H1 (cell line): ENCODE data around the gene NAALADL1. TPM values are rescaled to one million over a fixed set of nuclear protein-coding genes. Genes with fewer than 3 reads are reported as not detected.

ENCODE experiments used
- CTCF ChIA-PET: fragments of 300-600 bp; sonication (Branson Sonifier 250); formaldehyde crosslinking; loops from one replicate; lab custom pipeline; 2021; ENCODE audit not compliant: partially characterized antibody; lab: Charles Lee
- POLR2A ChIA-PET: fragments of 300-600 bp; sonication (Branson Sonifier 250); formaldehyde crosslinking; loops from one replicate; lab custom pipeline; 2021; ENCODE audit warnings: inconsistent platforms; ENCODE audit not compliant: partially characterized antibody; lab: Charles Lee
- DNase-seq, 2 experiments: peaks; one replicate each; pipeline versions ENCODE4 v3.0.0 to v3.0.0-alpha.2; 2010 to 2022; ENCODE audit warnings: low spot score in 2 of 2, low read depth in 1 of 2, mixed read lengths in 1 of 2
- FAIRE-seq: peaks from 2 replicates; lab custom pipeline; 2011; peaks lifted over from hg19 to GRCh38; lab: Jason Lieb, UNC
- H2AFZ ChIP-seq: 2 replicates; pipeline ENCODE4 v1.8.1; 2012; ENCODE audit warnings: low read length, inconsistent platforms
- H2AK5ac ChIP-seq: 2 replicates; pipeline ENCODE4 v1.6.1; 2013; ENCODE audit warnings: low read depth, low read length
- H2BK120ac ChIP-seq: replicated peaks from 2 replicates; pipeline ENCODE3; 2013; ENCODE audit warnings: low read depth, low read length, inconsistent platforms
- H2BK12ac ChIP-seq: 2 replicates; pipeline ENCODE4 v1.6.1; 2013; ENCODE audit warnings: low read depth, low read length
- H2BK15ac ChIP-seq: 2 replicates; pipeline ENCODE4 v1.6.1; 2013; ENCODE audit warnings: low read length
- H2BK20ac ChIP-seq: 2 replicates; pipeline ENCODE4 v1.6.1; 2013; ENCODE audit warnings: low read length
- H2BK5ac ChIP-seq: 2 replicates; pipeline ENCODE4 v1.6.1; 2013; ENCODE audit warnings: low read depth, low read length
- H3K14ac ChIP-seq: 2 replicates; pipeline ENCODE4 v1.6.1; 2013; ENCODE audit warnings: inconsistent platforms; ENCODE audit not compliant: insufficient read length
- H3K18ac ChIP-seq: 2 replicates; pipeline ENCODE4 v1.6.1; 2013; ENCODE audit warnings: low read length; ENCODE audit errors: extremely low read depth
- H3K23ac ChIP-seq: 2 replicates; pipeline ENCODE4 v1.6.1; 2013; ENCODE audit warnings: inconsistent platforms; ENCODE audit not compliant: insufficient read length
- H3K23me2 ChIP-seq: 2 replicates; pipeline ENCODE4 v1.6.1; 2013; ENCODE audit warnings: low read depth, low read length
- H3K27ac ChIP-seq: 2 replicates; pipeline ENCODE4 v1.6.1; 2011; ENCODE audit warnings: low read depth, low read length, inconsistent platforms
- H3K27me3 ChIP-seq, 4 experiments: replicated peaks in 1 of 4; 1 replicate in 1 of 4; 2 replicates in 3 of 4; pipeline versions ENCODE4 v1.6.1 to v1.8.1; 2011 to 2013; ENCODE audit warnings: low read length in 3 of 4, mild to moderate bottlenecking in 3 of 4, inconsistent platforms in 2 of 4, mixed read lengths in 2 of 4, moderate library complexity in 1 of 4; ENCODE audit not compliant: control insufficient read depth in 3 of 4, insufficient read depth in 3 of 4; ENCODE audit errors: extremely low read depth in 1 of 4
- H3K36me3 ChIP-seq, 4 experiments: 2 replicates each; pipeline versions ENCODE4 v1.6.1 to v1.8.1; 2011 to 2013; ENCODE audit warnings: mild to moderate bottlenecking in 4 of 4, low read length in 3 of 4, moderate library complexity in 2 of 4, control low read depth in 1 of 4, inconsistent platforms in 1 of 4; ENCODE audit not compliant: insufficient read depth in 4 of 4, control insufficient read depth in 2 of 4
- H3K4ac ChIP-seq: replicated peaks from 2 replicates; pipeline ENCODE3; 2013; ENCODE audit warnings: low read length, low read depth, mixed read lengths, inconsistent platforms; ENCODE audit not compliant: insufficient read length
- H3K4me1 ChIP-seq, 4 experiments: replicated peaks in 1 of 4; 1 replicate in 1 of 4; 2 replicates in 3 of 4; pipeline versions ENCODE4 v1.6.1 to v1.8.1; 2011 to 2013; ENCODE audit warnings: low read length in 3 of 4, inconsistent platforms in 2 of 4, mixed read lengths in 1 of 4; ENCODE audit not compliant: insufficient read depth in 4 of 4, control insufficient read depth in 3 of 4
- H3K4me2 ChIP-seq, 2 experiments: 2 replicates each; pipeline versions ENCODE4 v1.6.1 to v1.8.1; 2011 to 2013; ENCODE audit warnings: low read depth in 2 of 2, low read length in 2 of 2, control low read depth in 1 of 2, inconsistent platforms in 1 of 2, mild to moderate bottlenecking in 1 of 2; ENCODE audit not compliant: insufficient read depth in 1 of 2
- H3K4me3 ChIP-seq, 4 experiments: fragments of 200-600, 300-600 bp in 1 of 4; sonication (generic), shearing (Covaris generic), sonication (Bioruptor Twin) in 1 of 4; 2 replicates each; pipeline versions ENCODE4 v1.5.1 to v1.8.1; 2011 to 2016; ENCODE audit warnings: low read length in 4 of 4, low read depth in 3 of 4, control low read depth in 2 of 4, inconsistent platforms in 2 of 4, mild to moderate bottlenecking in 2 of 4, mixed read lengths in 1 of 4, moderate library complexity in 1 of 4; ENCODE audit not compliant: insufficient read depth in 2 of 4; ENCODE audit errors: extremely low read depth in 1 of 4
- H3K56ac ChIP-seq: replicated peaks from 2 replicates; pipeline ENCODE3; 2013; ENCODE audit warnings: low read depth, mild to moderate bottlenecking, mixed read lengths, low read length, inconsistent platforms; ENCODE audit not compliant: insufficient read length
- H3K79me1 ChIP-seq: 2 replicates; pipeline ENCODE4 v1.6.1; 2013; ENCODE audit warnings: low read depth, low read length, control low read depth
- H3K79me2 ChIP-seq, 2 experiments: 2 replicates each; pipeline versions ENCODE4 v1.6.1 to v1.8.1; 2012 to 2013; ENCODE audit warnings: low read length in 2 of 2, mild to moderate bottlenecking in 2 of 2, inconsistent platforms in 1 of 2; ENCODE audit not compliant: insufficient read depth in 2 of 2, control insufficient read depth in 1 of 2
- H3K9ac ChIP-seq, 4 experiments: replicated peaks in 1 of 4; 1 replicate in 1 of 4; 2 replicates in 3 of 4; pipeline versions ENCODE4 v1.6.1 to v1.8.1; 2011 to 2013; ENCODE audit warnings: low read depth in 3 of 4, low read length in 3 of 4, control low read depth in 2 of 4, mild to moderate bottlenecking in 2 of 4, moderate library complexity in 2 of 4, inconsistent platforms in 1 of 4; ENCODE audit errors: extremely low read depth in 1 of 4
- H3K9me3 ChIP-seq, 2 experiments: 2 replicates each; pipeline versions ENCODE4 v1.6.1 to v1.8.1; 2012 to 2013; ENCODE audit warnings: mild to moderate bottlenecking in 2 of 2, moderate library complexity in 2 of 2, control low read depth in 1 of 2, inconsistent platforms in 1 of 2, low read depth in 1 of 2, low read length in 1 of 2, mixed read lengths in 1 of 2; ENCODE audit not compliant: insufficient read depth in 2 of 2
- H4K20me1 ChIP-seq, 2 experiments: replicated peaks in 1 of 2; 2 replicates each; pipeline versions ENCODE3 to v1.8.1; 2011 to 2013; ENCODE audit warnings: inconsistent platforms in 2 of 2, low read length in 2 of 2, mild to moderate bottlenecking in 1 of 2; ENCODE audit not compliant: insufficient read depth in 2 of 2, control insufficient read depth in 1 of 2
- H4K5ac ChIP-seq: 2 replicates; pipeline ENCODE4 v1.6.1; 2013; ENCODE audit warnings: low read length, low read depth, mixed read lengths, inconsistent platforms; ENCODE audit not compliant: insufficient read length
- H4K8ac ChIP-seq: 2 replicates; pipeline ENCODE4 v1.8.0; 2013; ENCODE audit warnings: mild to moderate bottlenecking, moderate library complexity, low read length, inconsistent platforms; ENCODE audit not compliant: insufficient read depth; ENCODE audit errors: extremely low read depth
- H4K91ac ChIP-seq: replicated peaks from 2 replicates; pipeline ENCODE3; 2013; ENCODE audit warnings: low read length, mixed read lengths, inconsistent platforms; ENCODE audit not compliant: insufficient read length
- CTBP2 ChIP-seq: IDR thresholded peaks from 2 replicates; pipeline ENCODE4 v1.7.0; 2011; ENCODE audit warnings: borderline replicate concordance, mild to moderate bottlenecking, moderate library complexity, mixed read lengths, low read length; ENCODE audit not compliant: insufficient read depth, insufficient read length
- MAFK ChIP-seq: IDR thresholded peaks from 2 replicates; pipeline ENCODE4 v1.6.1; 2012; ENCODE audit warnings: low read depth, mild to moderate bottlenecking, improper control_type of control experiment, low read length
- NRF1 ChIP-seq: IDR thresholded peaks from 2 replicates; pipeline ENCODE4 v1.6.1; 2011; ENCODE audit warnings: mild to moderate bottlenecking, low read depth, low read length, improper control_type of control experiment
- RFX5 ChIP-seq: IDR thresholded peaks from 2 replicates; pipeline ENCODE4 v1.6.1; 2011; ENCODE audit warnings: low read depth, low read length, improper control_type of control experiment, borderline replicate concordance
- SP4 ChIP-seq: IDR thresholded peaks from 2 replicates; pipeline ENCODE4 v1.6.1; 2012; ENCODE audit warnings: low read length, inconsistent platforms
- TBP ChIP-seq: IDR thresholded peaks from 2 replicates; pipeline ENCODE4 v1.6.1; 2011; ENCODE audit warnings: low read depth, low read length, improper control_type of control experiment
- TCF12 ChIP-seq: IDR thresholded peaks from 2 replicates; pipeline ENCODE4 v1.6.1; 2011; ENCODE audit warnings: low read depth, mild to moderate bottlenecking, low read length
- ZNF274 ChIP-seq: IDR thresholded peaks from 2 replicates; pipeline ENCODE4 v1.7.0; 2012; ENCODE audit warnings: low read length, borderline replicate concordance; ENCODE audit errors: extremely low read depth
- WGBS, 2 experiments: shearing (Covaris generic) in 1 of 2; methylation state at CpG; one replicate each; pipeline versions ENCODE4 v1.1.6 to v1.1.7; 2013 to 2015; ENCODE audit warnings: low lambda C conversion rate in 2 of 2, mixed read lengths in 2 of 2, inconsistent platforms in 1 of 2, low coverage in 1 of 2, missing lambda C conversion rate in 1 of 2; ENCODE audit not compliant: insufficient replicate concordance in 2 of 2, insufficient coverage in 1 of 2, insufficient read length in 1 of 2; ENCODE audit errors: extremely low coverage in 1 of 2, missing lambda C conversion rate in 1 of 2; 5-methylcytosine and 5-hydroxymethylcytosine counted together
- polyA plus RNA-seq, 7 experiments: library from polyadenylated mRNA; depleted of rRNA in 3 of 7; stranded (reverse) in 5 of 7; unstranded in 2 of 7; fragments of >200 nt in 5 of 7; fragments of 200-250 nt in 2 of 7; gene quantifications; 1 replicate in 5 of 7; 2 replicates in 1 of 7; 4 replicates in 1 of 7; pipeline versions ENCODE4 v1.2.1 to v1.2.3, GENCODE V29; 2011 to 2013; ENCODE audit warnings: missing spikeins in 2 of 7, mixed read lengths in 2 of 7
- total RNA-seq: library from RNA; stranded (reverse); fragmentation: NEBNext Ultra II Directional; extraction: Animal tissue kit (Norgen Biotek cat#: 25700); gene quantifications from 2 replicates; pipeline ENCODE4 v1.2.1, GENCODE V29; 2021
- TF ChIP-seq, protein P1 (sequence below): IDR thresholded peaks from 2 replicates; pipeline ENCODE4 v1.6.1; 2011; ENCODE audit warnings: low read length, improper control_type of control experiment
- TF ChIP-seq, protein P2 (sequence below): IDR thresholded peaks from 2 replicates; pipeline ENCODE4 v1.6.1; 2011; ENCODE audit warnings: low read depth, mild to moderate bottlenecking, low read length; ENCODE audit not compliant: insufficient read depth

NAALADL1 gene
- total and polyA plus RNA-seq, 2 of the 8 experiments (the other 6 are each of a cell fraction or from before 2014, with no cell fraction given) = 7.5 to 9.9 TPM

DNA sequence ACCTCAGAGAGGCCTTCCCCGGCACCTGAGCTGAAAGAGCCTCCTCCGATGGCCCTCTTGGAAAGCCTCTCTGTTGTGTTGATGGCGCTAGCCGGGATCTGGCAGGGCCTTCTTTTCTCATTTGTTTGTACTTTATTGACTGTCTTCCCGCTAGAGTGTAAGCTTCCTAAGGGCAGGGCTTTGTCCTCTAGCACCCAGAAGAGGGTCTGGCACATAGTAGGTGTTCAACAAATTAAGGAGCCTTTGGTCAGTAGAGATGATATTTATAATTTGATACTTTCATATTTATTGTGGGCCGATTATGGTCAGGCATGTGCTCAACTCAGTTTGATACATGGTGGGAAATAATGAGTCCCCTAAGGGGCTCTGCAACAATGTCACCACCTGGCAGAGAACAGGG, 40.4 kb downstream of the NAALADL1 start:
- Histone ChIP-seq H3K27ac (no peak overlapping the region), H3K36me3 (peaks cover 3 to 28% (median 18%) of the 10 kb centered on the region in 4 experiments; a peak in 6 of 8 replicates)
- CTCF ChIA-PET = interaction anchor here (1.1 to 2.3 kb wide), 9 partner anchors 9 to 149 kb away, joined by 3 to 8 read pairs (median 4); partner anchors contain the start of genes BATF2 and SNX15
- TF ChIP-seq, protein P1, sequence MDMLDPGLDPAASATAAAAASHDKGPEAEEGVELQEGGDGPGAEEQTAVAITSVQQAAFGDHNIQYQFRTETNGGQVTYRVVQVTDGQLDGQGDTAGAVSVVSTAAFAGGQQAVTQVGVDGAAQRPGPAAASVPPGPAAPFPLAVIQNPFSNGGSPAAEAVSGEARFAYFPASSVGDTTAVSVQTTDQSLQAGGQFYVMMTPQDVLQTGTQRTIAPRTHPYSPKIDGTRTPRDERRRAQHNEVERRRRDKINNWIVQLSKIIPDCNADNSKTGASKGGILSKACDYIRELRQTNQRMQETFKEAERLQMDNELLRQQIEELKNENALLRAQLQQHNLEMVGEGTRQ = no peak
- TF ChIP-seq RFX5 (no peak), MAFK (no peak), SP4 (no peak), ZNF274 (no peak), TBP (no peak), NRF1 (no peak), CTBP2 (no peak), TCF12 (no peak)
- TF ChIP-seq, protein P2, sequence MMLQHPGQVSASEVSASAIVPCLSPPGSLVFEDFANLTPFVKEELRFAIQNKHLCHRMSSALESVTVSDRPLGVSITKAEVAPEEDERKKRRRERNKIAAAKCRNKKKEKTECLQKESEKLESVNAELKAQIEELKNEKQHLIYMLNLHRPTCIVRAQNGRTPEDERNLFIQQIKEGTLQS = no peak

More for the DNA sequence above, 40.4 kb downstream of the NAALADL1 start:
- H3K79me1 ChIP-seq = no peaks in the 10 kb centered on the region
- no peak overlapping the region for H3K56ac ChIP-seq
- peaks cover 2% of the 10 kb centered on the region; the same call in 1 of the 2 replicates for H3K23me2 ChIP-seq
- no peak overlapping the region for H4K8ac ChIP-seq
- H3K4me1 ChIP-seq = peaks cover 0 to 6% (median under 1%) of the 10 kb centered on the region in 4 experiments; a peak in 4 of 7 replicates
- no peak overlapping the region for H3K4ac ChIP-seq
- no peak overlapping the region for H4K5ac ChIP-seq
- no peak overlapping the region for H4K91ac ChIP-seq
- no peak overlapping the region for H2BK12ac ChIP-seq
- no peak overlapping the region for H2BK5ac ChIP-seq
- H4K20me1 ChIP-seq = peaks cover 3 to 8% of the 10 kb centered on the region in 2 experiments
- 94% methylated on average over 6 of the region's 6 CpGs; no CpG with 5 or more reads in 1 of the 2 experiments for WGBS, 2 experiments
- no peak overlapping the region for H3K18ac ChIP-seq
- H3K27me3 ChIP-seq = no peaks in the 10 kb centered on the region
- no peak overlapping the region for H2BK120ac ChIP-seq
- no peak overlapping the region for H2AK5ac ChIP-seq
- no peak overlapping the region for H3K4me3 ChIP-seq
- H2BK15ac ChIP-seq = no peak overlapping the region
- H3K23ac ChIP-seq = no peak overlapping the region
- POLR2A ChIA-PET = interaction anchor here (1.5 kb wide), 1 partner anchor 65 kb away, joined by 4 read pairs; no protein-coding TSS in a partner anchor
- DNase-seq = no peak
- no peak overlapping the region for H2AFZ ChIP-seq
- no peak overlapping the region for H3K14ac ChIP-seq
- no peaks in the 10 kb centered on the region for H3K9me3 ChIP-seq
- H2BK20ac ChIP-seq = no peak overlapping the region
- H3K4me2 ChIP-seq = no peak overlapping the region
- FAIRE-seq = no peak
- H3K79me2 ChIP-seq = peaks cover 0 to 10% of the 10 kb centered on the region in 2 experiments; a peak in 1 of 4 replicates
- H3K9ac ChIP-seq = no peak overlapping the region
